Psoas muscle (tissue), 8 donors: Measurements from ENCODE around the gene RABGAP1L. TPM values are rescaled to one million over a fixed set of nuclear protein-coding genes. Genes with fewer than 3 reads are reported as not detected.

Experiments
- ATAC-seq, 4 donors: fragments of 200-7000 bp; cut with Tn5 transposase; one replicate each; pipeline ENCODE4 v1.9.1; 2020; ENCODE audit warnings: moderate library complexity in 3 of 4, mild to moderate bottlenecking in 2 of 4
- DNase-seq, 2 donors: peaks; one replicate each; pipeline ENCODE4 v3.0.0-alpha.2; 2020
- H3K27ac ChIP-seq: fragments of 200-600 bp; one replicate; pipeline ENCODE4 v1.8.0; 2022
- H3K27me3 ChIP-seq, 3 donors: fragments of 200-600 bp in 1 of 3; one replicate each; pipeline versions ENCODE4 v1.6.1 to v1.8.0; 2013 to 2022; ENCODE audit warnings: low read length in 2 of 3, mild to moderate bottlenecking in 2 of 3, moderate library complexity in 1 of 3; ENCODE audit not compliant: insufficient read depth in 3 of 3
- H3K36me3 ChIP-seq, 2 donors: fragments of 200-600 bp in 1 of 2; one replicate each; pipeline versions ENCODE4 v1.6.1 to v1.8.0; 2013 to 2022; ENCODE audit warnings: low read depth in 1 of 2, mild to moderate bottlenecking in 1 of 2, moderate library complexity in 1 of 2; ENCODE audit not compliant: insufficient read depth in 1 of 2
- H3K4me1 ChIP-seq: fragments of 200-600 bp; one replicate; pipeline ENCODE4 v1.8.0; 2022
- H3K4me3 ChIP-seq: fragments of 200-600 bp; one replicate; pipeline ENCODE4 v1.8.0; 2022; ENCODE audit warnings: mild to moderate bottlenecking
- H3K9me3 ChIP-seq: fragments of 200-600 bp; one replicate; pipeline ENCODE4 v1.8.0; 2022
- WGBS, 3 donors: extraction: QIAGEN DNeasy Blood & Tissue Kit; methylation state at CpG; one replicate each; pipeline versions ENCODE4 v1.1.6 to v1.1.7; 2013; 5-methylcytosine and 5-hydroxymethylcytosine counted together
- intact Hi-C, 2 donors: fragments of 100-400 bp; cut with DNase I; formaldehyde crosslinking; loops; one replicate each; pipeline versions ENCODE4 v1.11.0 to v1.14.2; 2022
- polyA plus RNA-seq, 3 donors: library from polyadenylated mRNA; stranded (reverse); fragments of 200-250 nt; gene quantifications; one replicate each; pipeline ENCODE4 v1.2.3, GENCODE V29; 2013
- total RNA-seq, 4 donors: library from RNA; stranded (reverse); fragmentation: NEBNext Ultra II Directional in 2 of 4; extraction: Animal tissue kit (Norgen Biotek cat#: 25700) in 2 of 4; gene quantifications; one replicate each; pipeline versions ENCODE4 v1.2.1 to v1.2.4, GENCODE V29; 2021 to 2023
- TF ChIP-seq, protein P1 (sequence below): fragments of 200-600 bp; IDR thresholded peaks from one replicate; pipeline ENCODE4 v1.8.0; 2022; ENCODE audit warnings: antibody characterized with exemption
- donor health status: healthy with polysubstance abuse.
- donor health status: DM: no; HTN: no; CAD: no; lungs with moderate emphysema.
- donor health status: Bipolar disorder and iron deficiency.
- donor health status: healthy.
- donor health status: DM: yes; HTN: yes; CAD: no.
- donor health status: DM: no; HTN: no; CAD: no.
- donor health status: DM: no; HTN: no; CAD: no.
- donor health status: DM: yes; HTN: yes; CAD: no.

Gene RABGAP1L
- total and polyA plus RNA-seq, 7 donors: 2.9 to 14.4 (median 8.7) TPM

DNA sequence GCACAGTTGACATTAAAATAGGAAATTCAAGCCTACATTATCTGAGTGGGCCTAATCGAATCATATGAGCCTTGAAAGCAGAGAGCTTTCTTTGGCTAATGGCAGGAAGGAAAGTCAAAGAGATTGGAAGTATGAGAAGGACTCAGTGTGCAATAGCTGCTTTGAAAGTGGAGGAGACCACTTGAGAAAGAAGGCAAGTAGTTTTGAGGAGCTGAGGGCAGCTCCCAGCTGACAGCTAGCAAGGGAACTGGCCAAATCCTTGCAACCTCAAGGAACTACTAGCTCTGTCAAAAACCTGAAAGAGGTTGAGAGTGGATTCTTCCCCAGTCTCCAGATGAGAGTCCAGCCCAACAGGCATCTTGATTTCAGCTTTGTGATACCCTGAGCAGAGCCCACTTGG lies 691.4 kb downstream of the RABGAP1L start:
- H3K27me3 ChIP-seq: no peaks in the 10 kb centered on the region
- H3K9me3 ChIP-seq: no peaks in the 10 kb centered on the region
- H3K36me3 ChIP-seq: no peaks in the 10 kb centered on the region
- TF ChIP-seq, protein P1, sequence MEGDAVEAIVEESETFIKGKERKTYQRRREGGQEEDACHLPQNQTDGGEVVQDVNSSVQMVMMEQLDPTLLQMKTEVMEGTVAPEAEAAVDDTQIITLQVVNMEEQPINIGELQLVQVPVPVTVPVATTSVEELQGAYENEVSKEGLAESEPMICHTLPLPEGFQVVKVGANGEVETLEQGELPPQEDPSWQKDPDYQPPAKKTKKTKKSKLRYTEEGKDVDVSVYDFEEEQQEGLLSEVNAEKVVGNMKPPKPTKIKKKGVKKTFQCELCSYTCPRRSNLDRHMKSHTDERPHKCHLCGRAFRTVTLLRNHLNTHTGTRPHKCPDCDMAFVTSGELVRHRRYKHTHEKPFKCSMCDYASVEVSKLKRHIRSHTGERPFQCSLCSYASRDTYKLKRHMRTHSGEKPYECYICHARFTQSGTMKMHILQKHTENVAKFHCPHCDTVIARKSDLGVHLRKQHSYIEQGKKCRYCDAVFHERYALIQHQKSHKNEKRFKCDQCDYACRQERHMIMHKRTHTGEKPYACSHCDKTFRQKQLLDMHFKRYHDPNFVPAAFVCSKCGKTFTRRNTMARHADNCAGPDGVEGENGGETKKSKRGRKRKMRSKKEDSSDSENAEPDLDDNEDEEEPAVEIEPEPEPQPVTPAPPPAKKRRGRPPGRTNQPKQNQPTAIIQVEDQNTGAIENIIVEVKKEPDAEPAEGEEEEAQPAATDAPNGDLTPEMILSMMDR: no peak
- 79 to 92% (median 87%) methylated on average over 1 of the region's 1 CpG for WGBS, 3 donors
- intact Hi-C loops: no loop called here
- H3K4me1 ChIP-seq: no peaks in the 10 kb centered on the region
- H3K4me3 ChIP-seq: no peak overlapping the region
- DNase-seq (no peak), ATAC-seq (no peak)
- no peak overlapping the region for H3K27ac ChIP-seq

DNA sequence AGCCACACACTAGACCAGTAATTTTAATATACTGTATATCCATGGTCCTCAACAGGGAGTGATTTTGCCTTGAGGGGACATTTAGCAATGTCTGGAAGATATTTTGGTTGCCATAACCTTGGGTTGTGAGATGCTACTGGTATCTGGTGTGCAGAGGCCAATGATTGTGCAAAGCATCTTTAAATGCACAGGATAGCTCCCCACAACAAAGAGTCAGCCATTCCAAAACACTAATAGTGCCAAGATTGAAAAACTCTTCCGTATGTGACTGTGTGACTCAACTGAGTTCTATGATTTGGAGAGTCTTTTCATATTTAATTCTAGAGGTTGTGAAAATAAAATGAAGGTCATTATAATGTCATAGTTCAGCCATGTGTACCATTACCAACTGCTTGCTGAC lies 699.0 kb downstream of the RABGAP1L start:
- Histone ChIP-seq H3K9me3 (no peaks in the 10 kb centered on the region), H3K27ac (no peak overlapping the region), H3K27me3 (no peaks in the 10 kb centered on the region), H3K4me3 (no peak overlapping the region), H3K4me1 (no peaks in the 10 kb centered on the region), H3K36me3 (no peaks in the 10 kb centered on the region)
- TF ChIP-seq, protein P1: no peak
- DNase-seq (no peak), ATAC-seq (no peak)
- 81 to 93% (median 90%) methylated on average over 1 of the region's 1 CpG for WGBS, 3 donors
- intact Hi-C loops: no loop called here

DNA sequence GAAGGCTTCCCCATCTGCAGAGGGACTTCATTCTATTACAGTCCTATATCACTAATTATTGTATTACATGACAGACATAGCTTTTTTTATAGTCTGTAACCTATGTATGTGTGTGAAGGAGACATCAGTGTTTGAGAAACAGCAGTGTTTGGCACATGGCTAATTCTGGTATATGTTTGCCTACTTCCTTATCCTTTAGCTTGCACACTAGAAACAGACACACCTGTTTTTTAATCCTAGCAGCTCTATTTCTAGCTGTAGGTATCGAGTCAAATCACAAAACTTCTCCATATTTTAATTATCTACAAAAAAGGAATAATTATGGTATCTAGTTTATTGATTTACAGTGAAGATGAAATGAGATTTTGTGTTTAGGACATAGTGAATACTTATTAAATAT lies 711.0 kb downstream of the RABGAP1L start:
- no peak for ATAC-seq
- intact Hi-C loops: no loop called here
- WGBS, 3 donors: 85 to 90% (median 89%) methylated on average over 1 of the region's 1 CpG

DNA sequence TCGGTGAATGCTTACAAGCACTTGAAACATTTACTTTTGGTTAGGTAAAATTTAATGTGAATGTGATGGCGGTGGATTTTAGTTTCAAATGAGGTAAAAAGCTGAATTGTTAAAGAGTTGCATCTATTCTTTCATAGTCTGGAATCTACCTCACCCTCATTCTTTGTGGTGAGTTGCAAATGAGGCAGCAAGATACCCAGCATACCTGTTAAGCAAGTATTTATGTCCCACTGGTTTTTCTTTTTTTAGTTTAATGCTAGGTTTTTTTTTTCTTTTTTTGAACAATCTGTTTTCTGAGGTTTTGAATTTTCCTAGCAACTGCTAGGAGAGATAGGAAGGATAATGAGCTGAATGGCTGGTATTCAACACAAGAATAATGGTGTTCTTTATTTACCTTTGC lies 712.6 kb downstream of the RABGAP1L start:
- 57 to 70% (median 60%) methylated on average over 2 of the region's 2 CpGs for WGBS, 3 donors
- no peak overlapping the region for H3K27ac ChIP-seq
- no peak overlapping the region for H3K4me3 ChIP-seq
- H3K27me3 ChIP-seq: no peaks in the 10 kb centered on the region
- no peaks in the 10 kb centered on the region for H3K9me3 ChIP-seq
- no peak for DNase-seq
- TF ChIP-seq, protein P1: no peak
- no peaks in the 10 kb centered on the region for H3K36me3 ChIP-seq
- intact Hi-C loops: no loop called here
- ATAC-seq: no peak
- H3K4me1 ChIP-seq: no peaks in the 10 kb centered on the region

More for the DNA sequence above, 711.0 kb downstream of the RABGAP1L start:
- Histone ChIP-seq H3K4me3 (no peak overlapping the region), H3K9me3 (no peaks in the 10 kb centered on the region), H3K36me3 (no peaks in the 10 kb centered on the region), H3K27me3 (no peaks in the 10 kb centered on the region), H3K27ac (no peak overlapping the region), H3K4me1 (no peaks in the 10 kb centered on the region)
- DNase-seq: no peak
- TF ChIP-seq, protein P1: no peak

DNA sequence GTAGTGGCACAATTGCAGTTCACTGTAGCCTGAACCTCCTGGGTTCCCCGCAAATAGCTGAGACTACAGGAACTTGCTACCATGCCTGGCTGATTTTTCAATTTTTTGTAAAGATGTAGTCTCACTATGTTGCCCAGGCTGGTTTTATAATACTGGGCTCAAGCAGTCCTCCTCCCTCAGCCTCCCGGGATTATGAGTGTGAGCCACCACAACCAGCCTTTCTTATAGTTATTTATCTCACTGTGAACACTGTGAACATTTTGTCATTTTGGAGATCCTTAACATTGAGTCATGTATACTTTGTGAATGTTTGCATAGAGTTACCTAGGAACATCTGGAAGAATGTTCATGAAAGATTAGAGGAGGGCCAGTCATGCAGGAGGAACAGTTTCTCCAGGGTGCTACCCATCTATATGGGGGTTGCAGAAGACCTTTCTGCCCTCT lies 713.3 kb downstream of the RABGAP1L start:
- Histone ChIP-seq H3K27me3 (no peaks in the 10 kb centered on the region), H3K4me1 (no peaks in the 10 kb centered on the region), H3K27ac (no peak overlapping the region), H3K9me3 (no peaks in the 10 kb centered on the region), H3K4me3 (no peak overlapping the region), H3K36me3 (no peaks in the 10 kb centered on the region)
- WGBS, 3 donors: 85 to 98% (median 96%) methylated on average over 2 of the region's 2 CpGs
- TF ChIP-seq, protein P1: no peak
- DNase-seq: no peak
- intact Hi-C loops: no loop called here
- no peak for ATAC-seq
